ENCODE results near the gene CYP11A1. TPM values are rescaled to one million over a fixed set of nuclear protein-coding genes. Genes with fewer than 3 reads are reported as not detected.

The CYP11A1 gene
- total RNA-seq, 1 donor from 2014 or later = 62.4 TPM

DNA sequence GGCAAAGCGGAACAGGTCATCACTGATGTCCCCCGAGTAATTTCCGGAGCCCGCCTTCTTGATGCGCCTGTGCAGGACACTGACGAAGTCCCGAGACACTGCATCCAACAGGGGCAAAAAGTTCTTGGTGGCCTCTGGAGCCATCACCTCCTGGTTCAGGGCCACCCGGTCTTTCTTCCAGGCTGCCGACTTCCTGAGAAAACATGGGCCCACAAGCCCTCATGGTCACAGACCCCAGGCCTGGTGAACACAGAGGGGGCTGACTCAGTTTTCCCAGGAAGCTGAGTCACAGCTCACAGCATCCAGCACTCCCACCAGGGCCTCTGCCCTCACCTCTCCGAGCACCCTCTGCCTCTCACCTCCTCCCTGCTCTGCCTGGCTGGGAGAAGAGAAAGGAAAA is 22.4 kb downstream of the CYP11A1 start:
- H3K4me1 ChIP-seq = no peaks in the 10 kb centered on the region
- H3K27me3 ChIP-seq = no peaks in the 10 kb centered on the region
- intact Hi-C loops (cut with DNase I) = no loop called here
- DNase-seq (ENCODE audit: low spot score in 2 of 2) = no peak
- H3K27ac ChIP-seq = no peak overlapping the region
- H3K4me3 ChIP-seq = no peak overlapping the region
- TF ChIP-seq, protein P1, sequence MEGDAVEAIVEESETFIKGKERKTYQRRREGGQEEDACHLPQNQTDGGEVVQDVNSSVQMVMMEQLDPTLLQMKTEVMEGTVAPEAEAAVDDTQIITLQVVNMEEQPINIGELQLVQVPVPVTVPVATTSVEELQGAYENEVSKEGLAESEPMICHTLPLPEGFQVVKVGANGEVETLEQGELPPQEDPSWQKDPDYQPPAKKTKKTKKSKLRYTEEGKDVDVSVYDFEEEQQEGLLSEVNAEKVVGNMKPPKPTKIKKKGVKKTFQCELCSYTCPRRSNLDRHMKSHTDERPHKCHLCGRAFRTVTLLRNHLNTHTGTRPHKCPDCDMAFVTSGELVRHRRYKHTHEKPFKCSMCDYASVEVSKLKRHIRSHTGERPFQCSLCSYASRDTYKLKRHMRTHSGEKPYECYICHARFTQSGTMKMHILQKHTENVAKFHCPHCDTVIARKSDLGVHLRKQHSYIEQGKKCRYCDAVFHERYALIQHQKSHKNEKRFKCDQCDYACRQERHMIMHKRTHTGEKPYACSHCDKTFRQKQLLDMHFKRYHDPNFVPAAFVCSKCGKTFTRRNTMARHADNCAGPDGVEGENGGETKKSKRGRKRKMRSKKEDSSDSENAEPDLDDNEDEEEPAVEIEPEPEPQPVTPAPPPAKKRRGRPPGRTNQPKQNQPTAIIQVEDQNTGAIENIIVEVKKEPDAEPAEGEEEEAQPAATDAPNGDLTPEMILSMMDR (IDR thresholded peaks at IDR 0.05) = no peak
- no peaks in the 10 kb centered on the region for H3K36me3 ChIP-seq
- H3K9me3 ChIP-seq = no peaks in the 10 kb centered on the region

DNA sequence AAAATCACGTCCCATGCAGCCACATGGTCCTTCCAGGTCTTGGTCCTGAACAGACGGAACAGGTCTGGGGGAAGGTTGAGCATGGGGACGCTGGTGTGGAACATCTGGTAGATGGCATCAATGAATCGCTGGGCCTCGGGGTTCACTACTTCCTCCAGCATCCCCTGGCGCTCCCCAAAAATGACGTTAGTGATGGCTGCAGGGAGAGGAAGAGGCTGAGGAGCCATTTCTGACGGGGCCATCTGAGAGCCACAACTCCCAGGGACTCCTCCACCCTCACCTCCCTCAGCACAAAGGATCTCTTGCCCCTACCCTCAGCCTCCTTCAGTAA is 23.7 kb downstream of the CYP11A1 start:
- Histone ChIP-seq H3K36me3 (no peaks in the 10 kb centered on the region), H3K27ac (no peak overlapping the region), H3K4me1 (no peaks in the 10 kb centered on the region), H3K9me3 (no peaks in the 10 kb centered on the region), H3K27me3 (no peaks in the 10 kb centered on the region), H3K4me3 (no peak overlapping the region)
- TF ChIP-seq, protein P1 (IDR thresholded peaks at IDR 0.05) = no peak
- DNase-seq (ENCODE audit: low spot score in 2 of 2) = no peak
- intact Hi-C loops (cut with DNase I) = no loop called here

DNA sequence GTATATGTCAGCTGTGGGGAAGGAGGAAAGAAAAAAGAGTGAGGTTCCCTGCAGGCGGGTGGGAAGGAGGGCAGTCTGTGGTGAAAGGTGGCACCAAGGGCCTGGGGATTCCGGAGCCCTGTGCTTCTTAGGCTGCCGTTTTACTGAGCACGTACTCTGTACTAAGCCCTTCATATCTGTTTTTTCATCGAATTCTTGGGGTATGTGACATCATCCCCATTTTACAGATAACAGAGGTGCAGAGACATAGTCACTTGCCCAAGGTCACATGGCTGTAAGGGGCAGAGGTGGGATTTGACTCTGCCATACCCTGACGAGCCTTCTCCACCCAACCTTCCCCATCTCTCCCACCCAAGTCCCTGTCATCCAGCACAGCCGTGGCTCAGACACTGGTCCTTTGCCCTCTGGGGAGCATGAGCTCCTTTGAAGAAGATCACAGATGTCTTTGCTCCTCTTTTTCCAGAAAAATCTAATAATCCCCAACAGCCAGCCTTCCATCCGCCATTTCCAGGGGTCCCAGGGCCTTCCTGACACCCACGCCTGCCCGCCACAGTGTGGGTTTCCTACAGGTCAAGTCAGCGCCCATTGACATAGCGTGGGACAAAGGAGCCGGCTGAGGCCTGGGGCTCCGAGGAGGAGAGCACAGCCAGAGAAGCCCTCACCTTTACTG is 24.2 kb downstream of the CYP11A1 start:
- no peaks in the 10 kb centered on the region for H3K9me3 ChIP-seq
- TF ChIP-seq, protein P1 (IDR thresholded peaks at IDR 0.05) = no peak
- no peaks in the 10 kb centered on the region for H3K4me1 ChIP-seq
- intact Hi-C loops (cut with DNase I) = no loop called here
- DNase-seq (ENCODE audit: low spot score in 2 of 2) = no peak
- H3K27ac ChIP-seq = no peak overlapping the region
- H3K4me3 ChIP-seq = no peak overlapping the region
- no peaks in the 10 kb centered on the region for H3K36me3 ChIP-seq
- no peaks in the 10 kb centered on the region for H3K27me3 ChIP-seq

DNA sequence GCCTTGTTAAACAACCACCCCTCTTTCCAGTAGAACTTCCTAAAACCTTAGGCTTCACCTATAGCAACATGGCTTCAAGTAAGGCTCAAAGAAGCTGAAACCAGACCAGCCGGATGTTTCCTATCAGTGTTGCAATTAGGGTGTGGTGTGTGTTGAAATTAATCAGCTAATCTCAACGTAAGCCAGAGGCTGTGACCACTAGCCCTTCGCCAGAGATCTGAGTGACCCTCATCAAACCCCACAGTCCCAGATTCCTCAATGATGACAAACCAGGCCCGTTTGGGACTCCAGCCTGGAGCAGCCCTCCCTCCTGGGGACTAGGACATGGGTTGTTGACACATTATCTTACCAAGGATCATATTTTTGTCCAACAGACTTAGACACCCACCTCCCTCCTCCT is 27.3 kb downstream of the CYP11A1 start:
- H3K4me3 ChIP-seq = no peak overlapping the region
- intact Hi-C loops (cut with DNase I) = no loop called here
- H3K27ac ChIP-seq = no peak overlapping the region
- H3K9me3 ChIP-seq = no peaks in the 10 kb centered on the region
- H3K27me3 ChIP-seq = no peaks in the 10 kb centered on the region
- no peaks in the 10 kb centered on the region for H3K4me1 ChIP-seq
- DNase-seq (ENCODE audit: low spot score in 2 of 2) = no peak
- TF ChIP-seq, protein P1 (IDR thresholded peaks at IDR 0.05) = no peak
- H3K36me3 ChIP-seq = no peaks in the 10 kb centered on the region

DNA sequence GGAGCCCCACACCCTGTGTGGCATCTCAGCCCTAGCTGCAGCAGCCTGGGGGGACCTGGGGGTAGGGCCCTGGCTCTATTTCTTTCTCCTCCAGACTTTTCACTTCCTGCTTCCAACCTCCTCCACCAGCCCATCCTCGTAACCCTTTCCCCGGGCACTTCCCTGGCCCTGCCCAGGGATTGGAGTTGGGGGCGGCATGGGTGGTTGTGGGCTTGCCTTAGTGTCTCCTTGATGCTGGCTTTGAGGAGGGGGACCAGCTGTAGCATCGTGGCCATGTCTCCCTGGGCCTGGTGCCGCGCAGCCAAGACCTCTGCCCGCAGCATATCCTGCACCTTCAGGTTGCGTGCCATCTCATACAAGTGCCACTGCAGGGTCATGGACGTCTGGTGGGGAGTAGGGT is 28.1 kb downstream of the CYP11A1 start:
- intact Hi-C loops (cut with DNase I) = no loop called here
- no peaks in the 10 kb centered on the region for H3K9me3 ChIP-seq
- TF ChIP-seq, protein P1 (IDR thresholded peaks at IDR 0.05) = no peak
- no peak overlapping the region for H3K4me3 ChIP-seq
- H3K27ac ChIP-seq = no peak overlapping the region
- DNase-seq (ENCODE audit: low spot score in 2 of 2) = no peak
- no peaks in the 10 kb centered on the region for H3K36me3 ChIP-seq
- no peaks in the 10 kb centered on the region for H3K27me3 ChIP-seq
- H3K4me1 ChIP-seq = no peaks in the 10 kb centered on the region

DNA sequence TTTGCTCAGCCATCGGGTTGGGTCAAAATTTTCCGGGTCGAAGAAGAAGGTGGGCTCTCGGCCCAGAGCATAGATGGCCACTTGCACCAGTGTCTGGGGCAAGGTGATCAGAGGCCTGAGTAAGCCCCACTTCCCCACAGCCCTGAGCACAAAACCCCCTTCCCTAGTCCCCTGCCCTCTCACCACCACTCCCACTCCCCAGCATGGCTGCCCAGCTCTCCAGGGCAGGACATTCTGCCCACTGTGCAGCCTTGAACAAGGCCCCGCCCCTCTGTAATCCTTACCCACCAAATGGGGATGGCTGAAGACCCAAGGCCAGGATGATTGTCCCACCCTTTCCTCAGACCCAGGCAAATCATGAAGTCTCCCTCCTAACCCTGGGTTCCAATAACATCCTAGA is 28.8 kb downstream of the CYP11A1 start:
- Histone ChIP-seq H3K27me3 (no peaks in the 10 kb centered on the region), H3K9me3 (no peaks in the 10 kb centered on the region), H3K4me1 (no peaks in the 10 kb centered on the region), H3K36me3 (no peaks in the 10 kb centered on the region), H3K4me3 (no peak overlapping the region), H3K27ac (no peak overlapping the region)
- DNase-seq (ENCODE audit: low spot score in 2 of 2) = no peak
- TF ChIP-seq, protein P1 (IDR thresholded peaks at IDR 0.05) = no peak
- intact Hi-C loops (cut with DNase I) = no loop called here

Measured in ascending aorta (tissue), 2 donors.